ENCODE results near the gene ALDH1A3.

DNA sequence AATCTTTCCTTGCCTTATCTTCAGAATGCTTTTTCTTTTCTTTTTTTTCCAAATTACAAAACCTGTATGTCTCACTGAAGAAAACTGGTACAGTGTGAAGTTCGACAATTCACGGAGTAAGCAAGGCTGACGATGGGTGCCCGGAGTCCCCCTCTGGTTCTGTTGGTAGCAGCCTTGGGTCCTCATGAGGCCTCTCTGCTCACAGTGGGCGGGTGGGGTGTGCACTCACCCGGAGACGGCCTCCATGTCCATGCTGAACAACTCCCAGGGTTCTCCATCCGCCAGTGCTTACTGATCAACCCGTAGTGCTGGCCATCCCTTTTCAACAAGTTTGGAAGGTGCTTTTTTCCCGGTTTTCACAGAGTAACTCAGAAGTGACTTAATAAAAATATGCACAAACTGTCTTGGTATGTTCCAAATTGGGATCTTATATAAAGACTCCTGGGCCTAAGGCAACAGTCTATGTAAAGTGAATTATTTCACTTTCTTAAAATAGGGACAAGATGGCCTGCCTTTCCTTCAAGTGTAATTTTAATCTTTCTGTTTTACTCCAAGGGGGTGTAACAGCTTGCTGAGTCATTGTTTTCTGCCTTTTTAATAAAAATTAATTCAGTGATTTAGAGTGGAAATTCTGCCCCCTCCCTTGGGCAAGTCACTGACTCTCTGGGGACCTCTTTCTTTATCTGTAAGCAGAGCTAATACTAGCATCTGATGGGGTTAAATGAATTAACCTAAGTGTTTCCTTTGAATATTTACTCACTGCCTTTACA is 63.2 kb downstream of the ALDH1A3 start:
- TF ChIP-seq, protein P1, sequence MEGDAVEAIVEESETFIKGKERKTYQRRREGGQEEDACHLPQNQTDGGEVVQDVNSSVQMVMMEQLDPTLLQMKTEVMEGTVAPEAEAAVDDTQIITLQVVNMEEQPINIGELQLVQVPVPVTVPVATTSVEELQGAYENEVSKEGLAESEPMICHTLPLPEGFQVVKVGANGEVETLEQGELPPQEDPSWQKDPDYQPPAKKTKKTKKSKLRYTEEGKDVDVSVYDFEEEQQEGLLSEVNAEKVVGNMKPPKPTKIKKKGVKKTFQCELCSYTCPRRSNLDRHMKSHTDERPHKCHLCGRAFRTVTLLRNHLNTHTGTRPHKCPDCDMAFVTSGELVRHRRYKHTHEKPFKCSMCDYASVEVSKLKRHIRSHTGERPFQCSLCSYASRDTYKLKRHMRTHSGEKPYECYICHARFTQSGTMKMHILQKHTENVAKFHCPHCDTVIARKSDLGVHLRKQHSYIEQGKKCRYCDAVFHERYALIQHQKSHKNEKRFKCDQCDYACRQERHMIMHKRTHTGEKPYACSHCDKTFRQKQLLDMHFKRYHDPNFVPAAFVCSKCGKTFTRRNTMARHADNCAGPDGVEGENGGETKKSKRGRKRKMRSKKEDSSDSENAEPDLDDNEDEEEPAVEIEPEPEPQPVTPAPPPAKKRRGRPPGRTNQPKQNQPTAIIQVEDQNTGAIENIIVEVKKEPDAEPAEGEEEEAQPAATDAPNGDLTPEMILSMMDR (IDR thresholded peaks at IDR 0.05; ENCODE audit: insufficient read depth, low read length) = no peak
- TF ChIP-seq SPI1 (IDR thresholded peaks at IDR 0.05; ENCODE audit: borderline replicate concordance, low read depth) = no peak
- TF ChIP-seq, protein P2, sequence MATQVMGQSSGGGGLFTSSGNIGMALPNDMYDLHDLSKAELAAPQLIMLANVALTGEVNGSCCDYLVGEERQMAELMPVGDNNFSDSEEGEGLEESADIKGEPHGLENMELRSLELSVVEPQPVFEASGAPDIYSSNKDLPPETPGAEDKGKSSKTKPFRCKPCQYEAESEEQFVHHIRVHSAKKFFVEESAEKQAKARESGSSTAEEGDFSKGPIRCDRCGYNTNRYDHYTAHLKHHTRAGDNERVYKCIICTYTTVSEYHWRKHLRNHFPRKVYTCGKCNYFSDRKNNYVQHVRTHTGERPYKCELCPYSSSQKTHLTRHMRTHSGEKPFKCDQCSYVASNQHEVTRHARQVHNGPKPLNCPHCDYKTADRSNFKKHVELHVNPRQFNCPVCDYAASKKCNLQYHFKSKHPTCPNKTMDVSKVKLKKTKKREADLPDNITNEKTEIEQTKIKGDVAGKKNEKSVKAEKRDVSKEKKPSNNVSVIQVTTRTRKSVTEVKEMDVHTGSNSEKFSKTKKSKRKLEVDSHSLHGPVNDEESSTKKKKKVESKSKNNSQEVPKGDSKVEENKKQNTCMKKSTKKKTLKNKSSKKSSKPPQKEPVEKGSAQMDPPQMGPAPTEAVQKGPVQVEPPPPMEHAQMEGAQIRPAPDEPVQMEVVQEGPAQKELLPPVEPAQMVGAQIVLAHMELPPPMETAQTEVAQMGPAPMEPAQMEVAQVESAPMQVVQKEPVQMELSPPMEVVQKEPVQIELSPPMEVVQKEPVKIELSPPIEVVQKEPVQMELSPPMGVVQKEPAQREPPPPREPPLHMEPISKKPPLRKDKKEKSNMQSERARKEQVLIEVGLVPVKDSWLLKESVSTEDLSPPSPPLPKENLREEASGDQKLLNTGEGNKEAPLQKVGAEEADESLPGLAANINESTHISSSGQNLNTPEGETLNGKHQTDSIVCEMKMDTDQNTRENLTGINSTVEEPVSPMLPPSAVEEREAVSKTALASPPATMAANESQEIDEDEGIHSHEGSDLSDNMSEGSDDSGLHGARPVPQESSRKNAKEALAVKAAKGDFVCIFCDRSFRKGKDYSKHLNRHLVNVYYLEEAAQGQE (IDR thresholded peaks at IDR 0.05; ENCODE audit: insufficient replicate concordance, low read depth) = no peak
- TF ChIP-seq POLR2AphosphoS5 (IDR thresholded peaks at IDR 0.05; ENCODE audit: low read depth) = no peak

Data from HL-60 (cell line).